Measurements from ENCODE around the gene NXNL1.

NXNL1 gene

DNA sequence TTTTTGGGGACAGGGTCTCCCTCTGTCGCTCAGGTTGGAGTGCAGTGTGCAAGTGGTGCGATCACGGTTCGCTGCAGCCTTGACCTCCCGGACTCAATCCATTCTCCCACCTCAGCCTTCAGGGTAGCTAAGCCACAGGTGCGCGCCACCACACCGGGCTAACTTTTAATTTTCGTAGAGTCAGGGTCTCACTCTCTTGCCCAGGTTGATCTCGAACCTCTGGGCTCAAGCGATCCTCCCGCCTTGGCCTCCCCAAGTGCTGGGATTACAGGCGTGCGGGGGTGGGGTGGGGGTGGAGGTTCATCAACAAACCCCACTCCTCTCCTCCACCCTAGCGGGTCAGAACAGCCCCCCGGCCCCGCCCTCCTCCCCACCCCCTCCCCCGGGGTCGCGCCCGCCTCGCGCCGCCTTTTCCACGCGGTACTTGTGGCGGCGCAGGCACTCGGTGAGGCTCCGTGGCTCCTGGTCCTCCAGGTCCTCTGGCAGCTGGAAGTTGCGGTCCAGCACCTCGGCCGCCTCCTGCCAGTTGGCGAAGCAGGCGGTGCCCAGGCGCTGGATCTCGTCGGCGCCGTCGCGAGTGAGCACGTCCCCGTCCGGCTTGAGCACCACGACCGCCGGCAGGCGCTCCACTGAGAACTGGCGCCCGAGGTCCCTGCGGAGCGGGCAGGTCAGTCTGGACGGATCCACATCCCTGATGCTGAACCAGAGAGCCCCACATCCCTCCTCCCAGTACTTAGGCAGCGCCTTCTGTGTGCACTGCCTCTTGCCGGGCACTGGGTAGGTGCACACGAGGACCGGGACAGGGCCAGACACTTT lies 5.2 kb downstream of the NXNL1 start:
- Mint-ChIP-seq H3K4me3 (no peak overlapping the region), H3K9me3 (no peaks in the 10 kb centered on the region), H3K27me3 (peaks cover 58% of the 10 kb centered on the region), H3K4me1 (ENCODE audit: low read depth) (peaks cover 13% of the 10 kb centered on the region), H3K36me3 (ENCODE audit: low read depth) (no peaks in the 10 kb centered on the region), H3K27ac (no peak overlapping the region)
- intact Hi-C loops (cut with micrococcal nuclease): no loop called here

DNA sequence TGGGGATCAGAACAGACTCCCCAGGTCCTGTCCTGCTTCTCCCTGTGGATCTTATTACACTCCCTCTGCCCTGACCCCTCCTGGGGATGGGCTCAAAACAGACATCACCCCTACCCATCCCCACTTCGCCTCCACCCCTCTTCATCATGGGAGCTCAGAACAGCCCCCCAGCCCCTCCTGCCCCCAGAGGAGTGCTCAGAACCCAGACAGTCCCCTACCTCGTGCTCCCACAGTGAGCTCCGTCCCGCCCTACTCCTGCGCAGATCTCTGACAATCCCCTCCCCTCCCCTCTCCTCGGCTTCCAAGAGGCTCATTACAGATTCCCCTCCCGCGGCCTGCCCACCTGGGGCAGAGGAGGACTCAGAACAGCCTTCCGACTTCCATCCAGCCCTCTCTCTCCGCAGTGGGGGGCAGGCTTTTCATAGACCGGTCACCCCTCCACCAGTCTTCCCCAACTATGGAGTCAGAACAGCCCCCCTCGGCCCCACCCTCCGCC lies 6.1 kb downstream of the NXNL1 start:
- peaks cover 13% of the 10 kb centered on the region for H3K4me1 Mint-ChIP-seq (ENCODE audit: low read depth)
- intact Hi-C loops (cut with micrococcal nuclease): no loop called here
- no peaks in the 10 kb centered on the region for H3K9me3 Mint-ChIP-seq
- H3K36me3 Mint-ChIP-seq (ENCODE audit: low read depth): no peaks in the 10 kb centered on the region
- no peak overlapping the region for H3K4me3 Mint-ChIP-seq
- no peak overlapping the region for H3K27ac Mint-ChIP-seq
- H3K27me3 Mint-ChIP-seq: peaks cover 62% of the 10 kb centered on the region

DNA sequence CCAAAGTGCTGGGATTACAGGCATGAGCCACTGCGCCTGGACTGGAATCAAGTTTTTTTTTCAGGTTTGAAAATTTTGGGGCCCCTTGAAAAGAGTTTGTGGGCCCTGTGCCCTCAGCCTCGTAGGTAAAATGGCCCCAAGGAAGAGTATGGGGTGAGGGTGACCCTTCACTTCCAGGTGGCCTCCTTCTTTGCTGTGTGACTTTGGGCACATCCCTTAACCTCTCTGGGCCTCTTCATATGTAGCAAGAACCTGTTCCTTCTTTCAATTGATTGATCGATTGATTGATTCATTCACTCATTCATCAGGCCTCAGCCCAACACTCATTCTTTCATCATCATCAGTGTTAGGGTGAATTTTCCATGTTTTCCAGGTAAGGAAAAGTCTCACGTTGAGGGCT lies 8.9 kb downstream of the NXNL1 start:
- H3K4me3 Mint-ChIP-seq: no peak overlapping the region
- intact Hi-C loops (cut with micrococcal nuclease): no loop called here
- H3K27me3 Mint-ChIP-seq: peaks cover 64% of the 10 kb centered on the region
- H3K27ac Mint-ChIP-seq: no peak overlapping the region
- no peaks in the 10 kb centered on the region for H3K36me3 Mint-ChIP-seq (ENCODE audit: low read depth)
- H3K9me3 Mint-ChIP-seq: no peaks in the 10 kb centered on the region
- H3K4me1 Mint-ChIP-seq (ENCODE audit: low read depth): peaks cover 13% of the 10 kb centered on the region

GRCh38 chr19:17450264-17451075 lies 10.3 kb downstream of the NXNL1 start:
- no peak overlapping the region for H3K27ac Mint-ChIP-seq
- H3K27me3 Mint-ChIP-seq: peaks cover 51% of the 10 kb centered on the region
- intact Hi-C loops (cut with micrococcal nuclease): no loop called here
- peaks cover 13% of the 10 kb centered on the region for H3K4me1 Mint-ChIP-seq (ENCODE audit: low read depth)
- no peak overlapping the region for H3K4me3 Mint-ChIP-seq
- no peaks in the 10 kb centered on the region for H3K9me3 Mint-ChIP-seq
- no peaks in the 10 kb centered on the region for H3K36me3 Mint-ChIP-seq (ENCODE audit: low read depth)

- Mint-ChIP-seq H3K4me1 (ENCODE audit: low read depth) (peaks cover 9% of the 10 kb centered on the region), H3K27ac (no peak within 1 kb of the TSS), H3K4me3 (peak within 1 kb of the TSS; percentile 61), H3K36me3 (ENCODE audit: low read depth) (no peaks in the 10 kb centered on the region), H3K9me3 (no peaks in the 10 kb centered on the region), H3K27me3 (peaks cover 30% of the 10 kb centered on the region)
- intact Hi-C loops (cut with micrococcal nuclease): loop anchor here (5.0 kb wide), 1 partner anchor 51 kb away; no protein-coding TSS in a partner anchor
These were observed 12.4 kb downstream of the NXNL1 start, which contains the start of gene TMEM221 for GRCh38 chr19:17448131-17448967. TMEM221 (minus strand) TSS chr19:17448668; CDS start chr19:17448462, 206 bp downstream.

DNA sequence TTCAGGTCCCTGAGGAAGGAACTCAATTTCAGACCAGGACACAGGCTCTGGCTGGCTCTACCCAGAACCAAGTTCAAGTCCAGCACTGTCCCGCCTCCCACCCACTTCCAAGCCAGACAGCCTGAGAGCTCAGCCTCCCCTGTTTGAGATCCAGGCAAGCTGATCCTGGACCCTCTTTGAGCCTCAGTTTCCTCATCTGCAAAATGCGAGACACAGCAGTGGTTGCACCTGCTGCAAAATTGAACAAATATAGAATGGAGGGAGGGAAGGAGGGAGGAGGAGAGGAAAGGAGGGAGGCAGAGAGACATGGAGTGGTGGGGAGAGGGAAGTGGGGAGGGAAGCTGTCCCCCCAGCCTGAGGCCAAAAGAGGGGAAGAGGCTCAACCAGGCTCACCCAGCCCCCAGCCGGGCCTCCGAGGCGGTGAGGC lies 13.0 kb downstream of the NXNL1 start:
- Mint-ChIP-seq H3K4me1 (ENCODE audit: low read depth) (peaks cover 7% of the 10 kb centered on the region), H3K36me3 (ENCODE audit: low read depth) (no peaks in the 10 kb centered on the region), H3K9me3 (no peaks in the 10 kb centered on the region), H3K4me3 (no peak overlapping the region), H3K27ac (no peak overlapping the region), H3K27me3 (peaks cover 28% of the 10 kb centered on the region)
- intact Hi-C loops (cut with micrococcal nuclease): loop anchor here (5.0 kb wide), 1 partner anchor 50 kb away; no protein-coding TSS in a partner anchor

DNA sequence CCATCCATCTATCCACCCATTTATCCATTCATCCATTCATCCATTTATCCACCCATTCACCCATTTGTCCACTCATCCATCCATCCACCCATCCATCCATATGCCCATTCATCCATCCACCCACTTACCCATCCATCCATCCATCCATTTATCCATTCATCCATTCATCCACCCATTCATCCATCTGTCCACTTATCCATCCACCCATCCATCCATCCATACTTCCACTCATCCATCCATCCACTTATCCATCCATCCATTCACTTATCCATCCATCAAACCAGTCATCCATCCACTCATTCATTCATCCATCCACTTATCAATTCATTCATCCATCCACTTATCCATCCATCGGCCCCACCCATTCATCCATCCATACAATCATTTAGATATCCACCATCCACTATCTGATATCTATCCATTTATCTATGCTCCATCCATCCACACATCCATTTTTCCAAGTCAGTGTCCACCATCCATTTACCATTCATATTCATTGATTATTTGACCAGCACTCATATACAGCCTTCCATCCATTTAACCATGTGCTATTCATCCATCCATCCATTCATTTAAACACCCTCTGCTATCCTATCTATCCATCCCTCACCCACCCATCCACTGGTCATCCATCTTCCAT lies 15.1 kb downstream of the NXNL1 start:
- Mint-ChIP-seq H3K4me3 (no peak overlapping the region), H3K9me3 (no peaks in the 10 kb centered on the region), H3K4me1 (ENCODE audit: low read depth) (peaks cover under 1% of the 10 kb centered on the region), H3K27me3 (peaks cover 28% of the 10 kb centered on the region), H3K27ac (no peak overlapping the region), H3K36me3 (ENCODE audit: low read depth) (no peaks in the 10 kb centered on the region)
- intact Hi-C loops (cut with micrococcal nuclease): loop anchor here (5.0 kb wide), 1 partner anchor 48 kb away; no protein-coding TSS in a partner anchor

DNA sequence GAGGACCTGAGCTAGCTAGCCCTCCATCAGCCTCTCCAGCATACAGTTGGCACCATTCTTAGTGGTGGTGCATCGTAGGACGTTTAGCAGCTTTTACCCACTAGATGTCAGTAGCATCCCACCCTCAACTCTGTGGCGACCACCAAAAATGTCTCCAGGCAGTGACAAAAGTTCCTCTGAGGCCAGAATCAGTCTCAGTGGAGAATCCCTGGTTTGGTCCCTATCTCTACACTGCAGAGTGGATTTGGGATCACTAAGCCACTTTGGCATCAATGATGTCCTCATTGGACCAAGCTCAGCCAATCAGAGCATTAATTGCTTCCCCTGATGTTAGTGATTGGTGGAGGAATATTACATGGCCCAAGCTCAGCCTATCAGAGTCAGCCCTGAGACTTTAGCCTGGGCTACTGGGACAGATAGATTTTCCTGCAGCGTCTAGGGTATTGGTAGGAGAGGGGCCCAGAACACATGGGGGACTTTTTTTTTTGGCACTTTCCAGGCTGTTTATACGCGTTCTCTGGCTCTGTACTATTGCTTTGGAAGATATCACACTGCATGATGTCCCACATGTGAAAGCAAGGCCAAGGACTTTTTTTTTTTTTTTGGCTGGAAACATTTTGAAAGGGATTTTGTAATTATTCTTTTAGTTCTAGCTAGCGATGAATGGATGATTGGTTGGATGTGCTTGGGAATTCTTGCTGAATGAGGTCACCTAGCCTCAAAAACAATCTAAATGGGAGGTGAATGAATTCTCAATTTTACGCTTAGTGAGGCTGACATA lies 19.3 kb downstream of the NXNL1 start:
- intact Hi-C loops (cut with micrococcal nuclease): no loop called here
- no peak overlapping the region for H3K27ac Mint-ChIP-seq
- H3K4me1 Mint-ChIP-seq (ENCODE audit: low read depth): peaks cover 6% of the 10 kb centered on the region
- H3K27me3 Mint-ChIP-seq: peaks cover 4% of the 10 kb centered on the region
- H3K9me3 Mint-ChIP-seq: no peaks in the 10 kb centered on the region
- no peaks in the 10 kb centered on the region for H3K36me3 Mint-ChIP-seq (ENCODE audit: low read depth)
- H3K4me3 Mint-ChIP-seq: no peak overlapping the region

DNA sequence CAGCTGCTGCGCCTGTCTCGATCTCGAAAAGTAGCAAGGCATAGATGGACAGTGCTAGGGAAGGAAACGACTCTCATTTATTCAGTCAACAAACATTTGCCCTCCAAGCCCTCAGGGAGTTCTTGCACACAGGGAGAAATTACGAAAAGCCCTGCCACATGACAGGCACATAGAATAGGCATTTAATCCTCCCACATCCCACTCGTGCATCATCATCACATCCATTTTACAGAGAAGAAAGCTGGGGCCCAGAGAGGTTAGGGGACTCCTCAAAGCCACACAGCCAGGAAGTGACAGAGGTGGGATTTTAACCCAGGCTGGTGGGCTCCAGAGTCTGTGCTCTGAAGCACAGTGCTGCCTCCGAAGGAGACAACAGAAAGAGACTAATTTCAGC lies 23.9 kb downstream of the NXNL1 start:
- H3K4me3 Mint-ChIP-seq: no peak overlapping the region
- H3K36me3 Mint-ChIP-seq (ENCODE audit: low read depth): no peaks in the 10 kb centered on the region
- H3K27ac Mint-ChIP-seq: no peak overlapping the region
- intact Hi-C loops (cut with micrococcal nuclease): no loop called here
- no peaks in the 10 kb centered on the region for H3K9me3 Mint-ChIP-seq
- peaks cover 6% of the 10 kb centered on the region for H3K4me1 Mint-ChIP-seq (ENCODE audit: low read depth)
- H3K27me3 Mint-ChIP-seq: peaks cover 4% of the 10 kb centered on the region

- Mint-ChIP-seq H3K4me1 (ENCODE audit: low read depth) (peaks cover 6% of the 10 kb centered on the region), H3K9me3 (no peaks in the 10 kb centered on the region), H3K27ac (no peak overlapping the region), H3K4me3 (no peak overlapping the region), H3K27me3 (peaks cover 4% of the 10 kb centered on the region), H3K36me3 (ENCODE audit: low read depth) (no peaks in the 10 kb centered on the region)
- intact Hi-C loops (cut with micrococcal nuclease): no loop called here
These were observed 24.4 kb downstream of the NXNL1 start for GRCh38 chr19:17436094-17436873.

- Mint-ChIP-seq H3K27ac (no peak overlapping the region), H3K4me1 (ENCODE audit: low read depth) (peaks cover 6% of the 10 kb centered on the region), H3K27me3 (peaks cover 4% of the 10 kb centered on the region), H3K4me3 (no peak overlapping the region), H3K9me3 (no peaks in the 10 kb centered on the region), H3K36me3 (ENCODE audit: low read depth) (no peaks in the 10 kb centered on the region)
- intact Hi-C loops (cut with micrococcal nuclease): no loop called here
These were observed 25.5 kb downstream of the NXNL1 start for GRCh38 chr19:17435218-17435617.

DNA sequence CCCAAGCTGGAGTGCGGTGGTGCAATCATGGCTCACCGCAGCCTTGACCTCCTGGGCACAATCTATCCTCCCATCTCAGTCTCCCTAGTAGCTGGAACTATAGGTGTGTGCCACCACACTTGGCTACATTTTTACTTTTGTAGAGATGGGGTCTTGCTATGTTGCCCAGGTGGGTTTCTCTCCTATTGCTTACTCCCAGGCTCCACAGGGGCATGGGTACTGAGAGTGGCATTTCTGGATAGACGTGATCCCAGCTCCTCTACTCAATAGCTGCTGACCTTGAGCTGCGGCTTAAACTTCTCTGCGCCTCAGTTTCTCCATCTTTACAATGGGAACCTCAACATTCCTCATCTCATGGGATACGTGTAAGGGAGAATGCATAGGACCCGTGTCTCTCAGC lies 29.3 kb downstream of the NXNL1 start:
- H3K4me3 Mint-ChIP-seq: no peak overlapping the region
- H3K9me3 Mint-ChIP-seq: no peaks in the 10 kb centered on the region
- no peaks in the 10 kb centered on the region for H3K27me3 Mint-ChIP-seq
- no peak overlapping the region for H3K27ac Mint-ChIP-seq
- intact Hi-C loops (cut with micrococcal nuclease): no loop called here
- no peaks in the 10 kb centered on the region for H3K36me3 Mint-ChIP-seq (ENCODE audit: low read depth)
- H3K4me1 Mint-ChIP-seq (ENCODE audit: low read depth): peaks cover 6% of the 10 kb centered on the region

Data from dendritic cell treated with granulocyte-macrophage colony-stimulating factor and Interleukin-4, amounts not matched to agents 40 ng/mL and 50 ng/mL, for 4 days (primary cell).